Kasumi-1 (cell line): ENCODE data around the gene SDR39U1.

ENCODE experiments used
- DNase-seq, 2 experiments: peaks; one replicate each; lab custom pipeline; 2025; lab: John Stamatoyannopoulos, UW

SDR39U1 gene

DNA sequence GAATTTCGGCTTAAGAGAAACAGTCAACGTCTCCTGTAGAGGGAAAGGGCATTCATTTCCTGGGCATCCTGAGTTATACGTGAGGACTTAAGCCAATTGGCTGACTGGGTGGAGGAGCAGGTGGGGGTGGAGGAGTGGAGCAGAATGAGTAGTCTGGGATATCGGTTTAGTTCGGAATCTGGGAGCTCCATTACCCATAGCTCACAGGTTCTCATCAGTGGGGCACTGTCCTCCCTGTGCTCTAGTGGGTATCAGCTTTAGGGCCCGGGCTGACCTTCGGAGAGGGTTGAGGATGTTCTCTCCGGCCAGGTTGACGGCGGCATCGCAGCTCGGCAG, 704 bp downstream of the SDR39U1 start:
- no peak for DNase-seq

DNA sequence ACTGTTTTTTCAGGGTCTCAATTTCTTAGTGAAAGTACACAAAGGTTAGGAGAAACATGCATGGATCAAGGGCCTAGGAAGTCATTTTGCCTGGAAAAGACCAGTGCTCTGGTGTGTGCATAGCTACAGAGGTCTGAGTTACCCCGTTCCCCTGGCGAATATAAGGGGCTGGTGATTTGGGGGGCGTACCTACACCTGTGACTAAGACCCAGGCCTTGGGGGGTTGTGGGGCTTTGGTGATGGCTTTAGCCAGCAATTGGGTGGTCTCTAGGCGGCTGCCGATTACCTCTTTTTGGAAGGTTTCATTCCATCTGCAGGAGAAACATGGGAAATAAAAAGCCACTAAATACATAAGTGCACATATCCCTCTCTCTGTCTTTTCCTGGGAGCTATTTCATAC, 1.1 kb downstream of the SDR39U1 start:
- DNase-seq = no peak

DNA sequence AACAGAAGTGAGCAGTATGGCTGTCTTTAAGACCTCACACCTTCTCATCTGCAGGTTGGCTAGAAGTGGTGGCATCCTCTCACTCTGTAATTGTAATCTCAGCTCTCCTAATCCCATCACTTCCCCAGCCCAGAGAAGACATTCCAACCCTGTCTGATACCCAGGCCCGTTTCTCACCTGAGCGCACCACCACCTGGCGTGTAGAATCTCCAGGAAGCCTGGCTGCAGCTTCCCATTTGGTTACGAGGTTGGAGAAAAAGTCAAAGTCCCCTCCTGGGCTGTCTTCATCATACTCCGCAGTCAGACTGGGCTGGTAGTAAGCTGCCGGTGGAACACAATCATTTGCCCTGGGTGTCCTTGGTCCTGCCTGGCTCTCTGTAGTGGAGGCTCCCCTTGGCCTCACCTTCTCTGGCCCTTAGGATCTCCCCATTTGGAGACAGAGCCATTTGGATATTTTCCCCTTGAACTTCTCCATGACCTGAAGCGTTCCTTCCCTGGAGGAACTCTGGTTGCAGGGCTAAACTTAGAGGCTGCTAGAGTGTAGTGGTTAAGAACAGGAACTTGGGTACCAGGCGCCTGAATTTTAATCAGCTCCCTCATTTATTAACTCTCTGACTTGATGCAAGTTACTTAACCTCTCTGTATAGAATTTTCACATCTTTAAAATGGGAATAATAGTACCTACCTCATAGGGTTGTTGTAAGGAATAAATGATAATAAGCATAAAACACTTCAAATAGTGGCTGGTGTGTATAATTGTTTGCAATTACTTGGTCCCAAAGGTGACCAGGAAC, 1.8 kb downstream of the SDR39U1 start:
- no peak for DNase-seq

DNA sequence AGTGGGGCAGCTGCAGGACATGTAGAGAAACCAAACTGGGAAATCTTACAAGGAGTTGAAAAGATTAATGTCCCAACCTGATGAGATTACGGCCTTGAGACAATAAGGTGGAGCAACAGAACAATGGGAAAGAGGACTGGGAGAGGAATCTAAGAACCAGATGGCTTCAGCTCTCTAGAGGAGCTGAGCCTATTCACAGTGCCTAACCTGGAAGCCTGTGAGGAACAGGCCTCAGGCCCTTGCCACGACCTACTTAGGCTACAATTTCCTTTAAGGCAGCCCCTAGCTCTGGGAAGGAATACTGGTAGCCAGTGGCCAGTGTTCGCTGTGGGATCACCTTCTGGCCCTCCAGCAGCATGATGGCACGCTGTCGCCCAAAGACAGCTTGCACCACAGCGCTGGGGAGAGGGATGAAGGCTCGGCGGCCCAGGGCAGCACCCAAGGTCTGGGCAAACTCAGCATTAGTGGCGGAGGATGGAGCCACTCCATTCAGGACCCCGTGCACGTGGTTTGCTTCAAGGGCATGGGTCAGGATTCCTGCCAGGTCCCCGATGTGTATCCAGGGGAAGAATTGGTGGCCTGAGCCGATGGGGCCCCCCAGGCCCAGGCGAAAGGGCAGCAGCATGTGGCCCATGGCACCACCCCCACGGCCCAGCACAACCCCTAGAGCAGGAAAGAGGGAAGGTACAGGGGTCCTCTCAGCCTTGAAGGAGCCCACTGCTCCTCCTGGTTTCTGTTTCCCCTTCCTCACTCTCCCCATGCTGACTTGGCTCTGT, 2.6 kb downstream of the SDR39U1 start:
- DNase-seq = no peak

DNA sequence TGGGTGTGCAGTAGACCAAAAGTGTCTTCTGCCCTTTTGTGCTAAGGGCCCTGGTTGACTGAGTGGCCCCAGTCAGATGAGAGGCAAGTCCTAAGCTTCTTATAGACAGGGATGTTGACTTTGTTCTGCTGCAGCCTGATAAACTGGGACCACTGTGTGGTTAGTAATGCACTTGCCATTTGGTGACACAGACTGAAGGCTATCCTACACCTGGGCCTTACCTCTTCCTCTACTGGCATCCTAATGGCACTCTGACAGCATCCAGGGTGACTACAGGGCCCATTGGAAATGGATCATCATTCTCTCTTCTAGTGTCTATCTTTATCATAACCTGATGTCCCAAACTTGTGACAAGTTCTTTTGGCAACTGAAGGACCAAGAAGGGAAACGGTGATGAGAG, 3.3 kb downstream of the SDR39U1 start:
- no peak for DNase-seq

DNA sequence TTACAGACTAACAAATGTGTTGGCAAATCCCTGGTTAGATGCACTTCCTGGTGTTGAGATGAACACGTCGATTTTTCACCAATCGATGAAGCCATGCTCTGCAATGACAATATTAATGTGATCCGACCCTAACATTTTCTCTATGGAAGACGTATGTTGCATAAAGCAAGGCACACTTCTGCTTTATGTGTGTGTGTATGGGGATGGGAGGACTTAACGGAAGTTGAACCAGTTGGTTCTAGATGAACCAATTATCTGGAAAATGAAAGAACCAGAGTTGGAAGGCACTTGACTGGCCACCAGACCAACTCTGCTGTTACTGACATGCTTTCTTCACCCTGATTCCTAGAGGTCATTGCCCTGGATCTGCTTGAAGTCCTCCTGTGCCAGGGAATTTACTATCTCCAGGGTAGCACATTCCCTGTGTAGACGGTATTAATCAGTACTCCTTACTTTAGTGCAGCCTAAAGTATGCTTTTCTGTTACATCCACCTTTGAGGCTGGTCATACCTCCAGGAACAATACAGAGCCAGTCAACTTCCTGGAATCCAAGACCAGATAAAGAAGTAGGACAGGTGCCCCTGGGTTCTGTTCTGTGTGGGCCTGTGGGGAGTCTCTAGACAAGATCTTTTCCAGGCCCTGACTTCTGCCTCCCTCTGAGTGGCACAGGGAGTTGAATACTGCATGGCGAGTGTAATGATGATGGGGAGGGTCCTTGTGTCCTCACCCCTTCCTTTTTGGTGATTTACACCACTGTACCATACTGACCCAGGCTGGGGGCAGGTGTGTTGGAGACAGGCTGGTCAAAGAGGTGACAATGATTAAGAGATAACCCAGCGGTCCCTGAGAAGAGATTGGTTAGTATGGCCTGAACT, 4.1 kb downstream of the SDR39U1 start:
- DNase-seq = no peak

DNA sequence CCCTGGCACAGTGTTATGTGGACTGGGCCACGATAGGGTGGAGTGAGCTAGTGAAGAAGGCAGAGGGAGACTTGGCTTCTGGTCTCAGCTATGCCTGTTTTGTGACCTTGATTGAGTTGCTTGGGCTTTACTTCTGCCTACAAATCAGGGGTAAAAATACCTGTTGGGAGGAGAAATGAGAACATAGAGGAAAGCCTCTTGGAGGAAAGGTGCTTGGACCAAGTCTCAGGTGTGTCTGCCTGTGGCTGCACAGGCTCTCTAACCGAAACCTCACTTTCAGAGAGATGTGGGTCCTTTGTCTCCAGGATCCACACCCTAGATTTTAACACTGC, 4.9 kb downstream of the SDR39U1 start:
- no peak for DNase-seq

DNA sequence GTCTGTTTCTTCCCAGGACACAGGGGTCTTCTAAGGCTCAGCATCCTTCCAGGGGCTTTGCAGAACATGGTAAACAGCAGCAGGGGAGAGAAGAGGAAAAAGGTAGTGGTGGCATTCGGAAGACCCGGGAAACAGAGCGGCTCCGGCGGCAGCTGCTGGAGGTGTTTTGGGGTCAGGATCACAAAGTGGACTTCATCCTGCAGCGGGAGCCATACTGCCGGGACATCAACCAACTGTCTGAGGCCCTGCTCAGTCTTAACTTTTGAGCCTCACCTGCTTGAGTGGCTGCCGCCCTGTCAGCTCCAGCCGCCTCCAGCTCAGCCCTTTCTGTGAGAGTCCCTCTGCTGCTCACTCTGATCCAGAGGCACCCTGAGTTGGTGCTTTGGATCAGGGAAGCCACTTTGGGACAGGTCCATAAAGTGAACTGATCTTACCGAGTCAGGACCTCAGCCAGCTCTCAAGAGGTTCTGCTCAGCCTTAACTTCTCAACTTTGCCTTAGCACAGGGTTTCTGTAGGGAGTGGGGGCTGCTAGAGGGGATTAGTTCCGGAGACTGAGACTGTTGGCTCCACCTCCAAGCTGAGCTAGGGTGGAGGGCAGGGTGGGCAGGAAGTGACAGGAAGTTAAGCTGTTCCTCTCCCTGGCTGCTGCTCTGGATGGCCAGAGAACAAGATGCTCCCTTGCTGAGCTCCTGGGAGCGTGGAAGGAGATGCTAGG, 5.4 kb downstream of the SDR39U1 start:
- DNase-seq = peak; percentile 61 to 63

DNA sequence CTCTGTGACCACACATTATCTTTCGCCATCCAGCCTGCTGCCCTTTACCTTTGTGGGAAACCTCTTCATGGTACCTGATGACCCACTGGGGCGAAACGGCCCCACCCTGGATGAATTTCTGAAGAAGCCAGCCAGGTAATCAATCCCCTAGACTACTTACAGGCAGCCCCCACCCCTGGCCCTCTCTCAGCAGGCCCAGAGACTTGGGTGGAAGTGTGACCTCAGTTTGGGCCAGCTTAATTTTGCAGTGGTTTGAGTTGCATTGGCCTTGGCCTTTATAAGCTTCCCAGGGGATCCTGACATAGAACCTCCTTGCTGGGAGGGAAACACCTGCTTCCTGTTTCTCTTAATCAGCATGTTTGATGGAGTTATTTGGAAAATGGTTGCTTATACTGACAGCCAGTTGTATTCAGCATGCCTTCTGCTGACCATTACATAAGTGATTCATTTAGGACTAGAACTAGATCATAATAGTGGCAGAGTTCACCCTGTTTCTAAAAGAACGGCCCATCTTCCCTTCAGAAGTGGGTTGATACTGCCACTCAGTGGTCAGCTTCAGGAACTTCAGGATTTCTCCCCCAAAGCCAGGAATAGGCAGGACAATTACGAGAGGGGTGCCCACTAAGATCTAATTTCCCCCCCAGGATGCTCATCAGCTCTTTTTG, 6.1 kb downstream of the SDR39U1 start:
- DNase-seq = peak; percentile 75 to 87

DNA sequence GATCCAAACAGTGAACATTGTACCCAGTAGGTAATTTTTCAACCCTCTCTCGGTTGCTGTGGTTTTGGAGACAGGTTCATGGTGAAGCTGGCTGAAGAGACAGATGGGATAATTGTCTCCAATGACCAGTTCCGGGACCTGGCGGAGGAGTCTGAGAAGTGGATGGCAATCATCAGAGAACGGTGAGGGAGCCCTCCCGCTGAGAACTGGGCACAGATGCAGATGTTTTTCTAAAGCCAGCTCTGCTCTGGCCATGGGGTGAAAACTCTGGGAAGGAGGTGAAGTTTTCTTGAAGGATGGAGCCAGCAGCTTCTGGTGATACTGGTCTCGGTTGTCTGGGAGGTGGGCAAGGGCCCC, 6.6 kb downstream of the SDR39U1 start:
- no peak for DNase-seq

DNA sequence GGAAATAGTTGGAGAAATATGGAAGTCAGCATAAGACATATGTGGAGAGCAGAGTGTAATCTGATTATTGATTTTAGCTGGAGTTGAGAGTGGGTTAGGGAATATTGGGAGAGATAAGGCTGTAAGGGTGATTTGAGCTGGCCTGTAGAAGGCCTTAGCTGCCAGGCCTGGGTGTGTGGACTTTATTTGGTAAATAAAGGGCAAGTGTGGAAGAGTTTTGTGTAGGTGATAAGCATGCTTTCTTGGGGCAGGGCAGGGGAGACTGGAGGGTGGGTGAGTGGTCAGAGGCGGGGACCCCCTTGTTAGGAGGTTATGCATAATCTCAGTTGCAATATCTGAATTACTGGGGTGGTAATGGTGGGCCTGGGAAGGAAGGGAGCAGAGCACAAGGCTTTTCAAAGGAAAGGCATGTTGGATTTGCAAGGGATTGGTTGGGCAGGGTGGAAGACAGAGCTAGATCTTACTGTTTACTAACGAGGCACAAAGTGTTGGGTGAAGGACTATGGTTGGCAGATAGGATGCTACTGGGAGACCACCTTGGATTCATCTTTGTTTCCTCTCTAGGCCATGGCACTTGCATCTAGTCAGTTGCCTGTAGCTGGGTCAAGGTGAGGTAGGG, 7.3 kb downstream of the SDR39U1 start:
- DNase-seq = no peak

DNA sequence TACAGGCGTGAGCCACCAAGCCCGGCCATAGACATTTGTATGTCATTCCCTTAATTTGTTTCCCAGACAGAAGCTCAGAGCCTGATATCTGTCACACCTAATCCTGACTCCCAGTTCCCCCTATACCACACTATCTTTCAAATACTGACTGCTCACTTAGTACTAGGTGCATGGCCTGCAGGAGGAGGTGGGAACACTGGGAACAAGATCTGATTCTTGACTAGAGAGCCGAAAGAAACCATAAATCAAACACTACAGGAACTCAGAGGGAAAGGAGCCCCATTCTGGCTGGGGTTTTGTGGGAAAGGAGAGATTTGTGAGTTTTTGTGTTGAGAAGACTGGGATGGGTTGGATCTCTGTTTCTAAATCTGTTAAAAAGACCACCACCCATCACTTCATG, 7.9 kb downstream of the SDR39U1 start:
- DNase-seq = no peak

DNA sequence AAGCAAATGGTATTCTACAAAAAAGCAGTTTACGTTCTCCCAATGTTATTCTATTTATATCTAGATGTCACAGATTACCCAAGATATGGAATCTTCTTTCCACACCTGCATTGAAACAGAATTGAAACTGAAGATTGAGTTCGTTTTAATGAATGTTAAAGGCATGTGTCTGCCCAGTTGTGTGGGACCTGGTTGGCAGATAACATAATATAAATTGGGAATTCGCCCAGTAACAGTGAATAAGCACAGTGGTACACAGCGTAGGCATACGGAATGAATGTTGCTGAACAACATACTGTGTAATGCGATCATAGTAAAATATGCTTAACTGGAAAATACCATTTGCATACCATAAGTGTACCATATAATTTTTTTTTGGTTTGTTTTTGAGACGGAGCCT, 8.5 kb downstream of the SDR39U1 start:
- DNase-seq = no peak

DNA sequence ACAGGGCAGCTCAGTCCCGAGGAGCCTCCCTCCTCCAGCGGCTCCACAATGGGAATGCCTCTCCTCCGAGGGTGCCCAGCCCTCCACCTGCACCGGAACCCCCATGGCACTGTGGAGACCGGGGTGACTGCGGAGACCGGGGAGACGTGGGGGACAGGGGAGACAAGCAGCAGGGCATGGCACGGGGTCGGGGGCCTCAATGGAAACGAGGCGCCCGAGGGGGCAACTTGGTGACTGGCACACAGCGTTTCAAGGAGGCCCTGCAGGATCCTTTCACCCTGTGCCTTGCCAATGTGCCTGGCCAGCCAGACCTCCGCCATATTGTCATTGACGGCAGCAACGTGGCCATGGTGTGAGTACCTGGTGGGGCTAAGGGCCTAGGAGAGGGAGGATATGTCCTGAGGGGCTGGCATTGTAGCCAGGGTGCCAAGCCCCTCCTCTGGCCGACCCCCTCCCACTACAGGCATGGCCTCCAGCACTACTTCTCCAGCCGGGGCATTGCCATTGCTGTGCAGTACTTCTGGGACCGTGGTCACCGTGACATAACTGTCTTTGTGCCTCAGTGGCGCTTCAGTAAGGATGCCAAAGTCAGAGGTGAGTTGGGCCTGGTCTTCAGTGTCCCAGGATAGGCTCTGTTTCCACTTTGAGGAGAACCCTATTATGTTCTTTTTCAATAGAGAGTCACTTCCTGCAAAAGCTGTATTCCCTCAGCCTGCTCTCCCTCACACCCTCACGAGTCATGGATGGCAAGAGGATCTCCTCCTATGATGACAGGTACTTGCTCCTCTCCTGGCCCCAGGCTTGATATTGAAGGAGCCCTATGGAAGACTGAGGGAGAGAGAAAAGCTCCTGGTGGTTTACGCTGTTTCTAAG, 10.1 kb downstream of the SDR39U1 start:
- DNase-seq = no peak

DNA sequence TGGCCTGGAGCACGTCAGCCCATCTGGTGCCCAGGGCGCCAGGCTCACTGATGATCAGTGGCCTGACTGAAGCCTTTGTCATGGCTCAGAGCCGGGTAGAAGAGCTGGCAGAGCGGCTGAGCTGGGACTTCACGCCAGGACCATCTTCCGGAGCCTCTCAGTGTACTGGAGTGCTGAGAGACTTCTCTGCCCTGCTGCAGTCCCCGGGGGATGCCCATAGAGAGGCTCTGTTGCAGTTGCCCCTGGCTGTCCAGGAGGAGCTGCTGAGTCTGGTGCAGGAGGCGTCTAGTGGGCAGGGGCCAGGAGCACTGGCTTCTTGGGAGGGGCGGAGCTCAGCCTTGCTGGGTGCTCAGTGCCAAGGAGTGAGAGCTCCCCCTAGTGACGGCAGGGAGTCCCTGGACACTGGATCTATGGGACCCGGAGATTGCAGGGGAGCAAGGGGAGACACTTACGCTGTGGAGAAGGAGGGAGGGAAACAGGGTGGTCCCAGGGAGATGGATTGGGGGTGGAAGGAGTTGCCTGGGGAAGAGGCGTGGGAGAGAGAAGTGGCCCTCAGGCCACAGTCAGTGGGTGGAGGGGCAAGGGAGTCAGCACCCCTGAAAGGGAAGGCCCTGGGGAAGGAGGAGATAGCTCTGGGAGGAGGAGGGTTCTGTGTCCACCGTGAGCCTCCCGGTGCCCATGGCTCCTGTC, 10.9 kb downstream of the SDR39U1 start:
- DNase-seq = peak; percentile 94 to 96

DNA sequence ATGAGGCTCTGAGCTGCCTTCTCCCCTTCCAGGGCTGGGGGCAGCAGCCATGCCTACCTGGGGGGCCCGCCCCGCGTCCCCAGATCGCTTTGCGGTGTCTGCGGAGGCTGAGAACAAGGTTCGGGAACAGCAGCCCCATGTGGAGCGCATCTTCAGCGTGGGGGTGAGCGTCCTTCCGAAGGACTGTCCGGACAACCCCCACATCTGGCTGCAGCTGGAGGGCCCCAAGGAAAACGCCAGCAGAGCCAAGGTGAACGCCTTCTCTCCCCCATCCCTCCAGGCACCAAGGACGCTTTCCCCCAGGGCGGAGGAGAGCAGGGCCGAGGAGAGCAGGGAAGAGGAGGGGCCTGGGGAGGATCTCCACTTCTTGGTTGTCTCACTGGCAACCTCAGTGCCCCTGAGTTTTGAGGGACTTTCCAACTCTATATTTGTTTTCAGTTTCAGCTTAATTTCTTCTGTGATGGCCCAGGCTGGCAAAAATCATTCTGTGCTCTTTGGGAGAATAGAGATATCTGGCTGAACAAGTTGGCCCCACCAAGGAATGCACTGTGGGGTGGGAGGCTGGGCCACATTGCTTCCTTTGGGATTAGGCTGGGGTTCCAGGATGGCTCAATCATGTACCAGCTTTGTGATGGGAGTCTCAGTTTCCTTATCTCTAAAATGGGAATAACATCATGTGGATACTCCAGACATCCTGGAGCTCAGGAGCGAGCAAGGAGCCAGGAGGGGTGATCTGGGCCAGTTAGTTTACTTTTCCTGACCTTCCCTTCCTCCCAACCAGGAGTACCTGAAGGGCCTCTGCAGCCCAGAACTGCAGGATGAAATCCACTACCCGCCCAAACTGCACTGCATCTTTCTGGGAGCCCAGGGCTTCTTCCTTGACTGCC, 11.7 kb downstream of the SDR39U1 start:
- no peak for DNase-seq

DNA sequence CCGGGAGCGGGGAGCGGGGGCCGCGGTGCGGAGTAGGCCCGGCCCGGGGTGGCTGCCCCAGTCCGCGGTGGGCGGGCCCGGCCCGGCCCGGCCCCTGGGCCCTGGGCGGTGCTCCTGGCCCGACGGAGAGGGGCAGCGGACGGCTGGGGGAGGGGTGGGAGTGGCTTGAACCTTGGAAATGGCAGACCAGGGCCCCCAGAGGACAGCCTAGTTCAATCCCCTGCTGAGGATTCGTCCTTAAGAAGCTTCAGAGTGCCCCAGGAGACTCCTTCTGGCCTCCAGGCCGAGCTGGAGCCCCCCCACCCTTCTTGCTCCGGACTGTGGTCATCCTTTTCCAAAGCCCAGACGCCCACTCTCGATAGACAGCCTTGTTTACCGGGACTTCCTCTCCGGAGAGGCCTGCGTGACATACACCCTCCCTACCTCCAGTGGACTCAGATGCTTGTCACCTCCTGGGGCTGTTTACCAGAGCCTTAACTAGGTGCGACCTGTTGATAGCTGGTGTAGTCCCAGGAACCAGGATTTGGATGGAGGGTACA, 12.4 kb downstream of the SDR39U1 start:
- peak in 1 of 2 experiments; percentile 51 for DNase-seq
